Activated CD8-positive, alpha-beta T cell treated with anti-CD3 and anti-CD28 coated beads for 36 hours (primary cell): ENCODE measurements around the gene L1CAM. TPM values are rescaled to one million over a fixed set of nuclear protein-coding genes. Genes with fewer than 3 reads are reported as not detected.

Experiments
- ATAC-seq: fragments of 200-7000 bp; cut with Tn5 transposase; one replicate; pipeline ENCODE4 v1.10.0; 2021; ENCODE audit warnings: mild to moderate bottlenecking, moderate library complexity
- CTCF ChIA-PET: fragments of 350-600 bp; sonication (Branson Sonifier 250); formaldehyde crosslinking; loops from one replicate; lab custom pipeline; 2021; ENCODE audit warnings: antibody characterized with exemption; lab: Charles Lee
- POLR2A ChIA-PET: fragments of 350-600 bp; sonication (Branson Sonifier 250); formaldehyde crosslinking; loops from one replicate; lab custom pipeline; 2021; ENCODE audit warnings: antibody characterized with exemption; lab: Charles Lee
- DNase-seq: peaks from one replicate; pipeline ENCODE4 v3.0.0-alpha.2; 2020
- H3K27ac Mint-ChIP-seq: one replicate; pipeline ENCODE4 v1.8.0; 2021; ENCODE audit warnings: mild to moderate bottlenecking, mixed read lengths
- H3K27me3 Mint-ChIP-seq: one replicate; pipeline ENCODE4 v1.8.0; 2021; ENCODE audit warnings: mixed read lengths
- H3K36me3 Mint-ChIP-seq: one replicate; pipeline ENCODE4 v1.8.0; 2021; ENCODE audit warnings: low read depth, mixed read lengths
- H3K4me1 Mint-ChIP-seq: one replicate; pipeline ENCODE4 v1.8.0; 2021; ENCODE audit warnings: low read depth, mixed read lengths
- H3K4me3 Mint-ChIP-seq: one replicate; pipeline ENCODE4 v1.8.0; 2021; ENCODE audit warnings: mild to moderate bottlenecking, moderate library complexity, mixed read lengths
- H3K9me3 Mint-ChIP-seq: one replicate; pipeline ENCODE4 v1.8.0; 2021; ENCODE audit warnings: mixed read lengths
- intact Hi-C: fragments of 100-400 bp; cut with micrococcal nuclease; formaldehyde crosslinking; loops from one replicate; pipeline ENCODE4 v1.10.0; 2022
- total RNA-seq, 2 experiments: library from RNA; stranded (reverse); gene quantifications; one replicate each; pipeline ENCODE4 v1.2.3, GENCODE V29; 2021
- TF ChIP-seq, protein P1 (sequence below): fragments of 200-600 bp; IDR thresholded peaks from one replicate; pipeline ENCODE4 v1.8.0; 2022; ENCODE audit warnings: antibody characterized with exemption, mild to moderate bottlenecking

Gene L1CAM
- total RNA-seq, 2 experiments from 2014 or later = 2.1 to 2.2 TPM

GRCh38 chrX:153884136-153884535, 1.8 kb downstream of the L1CAM start:
- TF ChIP-seq, protein P1, sequence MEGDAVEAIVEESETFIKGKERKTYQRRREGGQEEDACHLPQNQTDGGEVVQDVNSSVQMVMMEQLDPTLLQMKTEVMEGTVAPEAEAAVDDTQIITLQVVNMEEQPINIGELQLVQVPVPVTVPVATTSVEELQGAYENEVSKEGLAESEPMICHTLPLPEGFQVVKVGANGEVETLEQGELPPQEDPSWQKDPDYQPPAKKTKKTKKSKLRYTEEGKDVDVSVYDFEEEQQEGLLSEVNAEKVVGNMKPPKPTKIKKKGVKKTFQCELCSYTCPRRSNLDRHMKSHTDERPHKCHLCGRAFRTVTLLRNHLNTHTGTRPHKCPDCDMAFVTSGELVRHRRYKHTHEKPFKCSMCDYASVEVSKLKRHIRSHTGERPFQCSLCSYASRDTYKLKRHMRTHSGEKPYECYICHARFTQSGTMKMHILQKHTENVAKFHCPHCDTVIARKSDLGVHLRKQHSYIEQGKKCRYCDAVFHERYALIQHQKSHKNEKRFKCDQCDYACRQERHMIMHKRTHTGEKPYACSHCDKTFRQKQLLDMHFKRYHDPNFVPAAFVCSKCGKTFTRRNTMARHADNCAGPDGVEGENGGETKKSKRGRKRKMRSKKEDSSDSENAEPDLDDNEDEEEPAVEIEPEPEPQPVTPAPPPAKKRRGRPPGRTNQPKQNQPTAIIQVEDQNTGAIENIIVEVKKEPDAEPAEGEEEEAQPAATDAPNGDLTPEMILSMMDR = no peak
- no peak for DNase-seq
- Mint-ChIP-seq H3K27me3 (peaks cover 26% of the 10 kb centered on the region), H3K4me3 (no peak overlapping the region), H3K9me3 (no peaks in the 10 kb centered on the region), H3K36me3 (no peaks in the 10 kb centered on the region), H3K4me1 (peaks cover 5% of the 10 kb centered on the region), H3K27ac (no peak overlapping the region)
- CTCF ChIA-PET = no interaction called here
- no peak for ATAC-seq
- intact Hi-C loops = no loop called here
- POLR2A ChIA-PET = interaction anchor here (1.0 kb wide), 2 partner anchors 12 to 20 kb away, joined by 3 to 4 read pairs; no protein-coding TSS in a partner anchor

DNA sequence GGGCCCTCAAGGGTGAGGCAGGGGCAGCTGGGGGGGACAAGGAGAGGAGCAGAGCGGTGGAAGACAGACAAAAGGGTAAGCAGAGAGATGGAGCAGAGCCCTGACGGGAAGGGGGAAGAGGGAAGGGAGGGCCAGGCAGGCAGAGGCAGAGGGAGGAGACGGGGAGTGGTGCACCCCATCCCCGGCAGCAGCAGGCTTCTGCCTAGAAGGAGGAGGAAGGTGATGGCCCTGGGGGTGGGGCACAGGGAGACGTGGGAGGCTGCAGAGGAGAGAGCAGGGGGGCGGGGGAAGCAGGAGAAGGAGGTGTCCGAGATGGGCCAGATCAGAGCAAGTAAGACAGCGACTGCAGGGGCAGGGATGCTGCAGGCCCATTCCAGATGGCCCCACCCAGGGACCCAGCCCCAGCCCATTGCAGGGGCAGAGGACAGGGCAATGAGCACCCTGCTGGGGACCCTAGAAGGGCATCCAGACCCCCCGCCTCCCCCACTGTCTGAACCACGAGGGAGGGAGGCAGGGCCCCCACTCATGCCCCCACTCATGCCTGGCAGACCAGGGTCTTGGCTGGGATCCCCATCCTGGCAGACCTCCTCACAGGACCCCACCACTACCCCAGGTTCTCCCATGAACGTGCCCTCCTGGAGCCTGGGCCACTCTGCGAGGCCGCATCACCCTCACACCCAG, 2.7 kb downstream of the L1CAM start:
- DNase-seq (no peak), ATAC-seq (no peak)
- no peaks in the 10 kb centered on the region for H3K9me3 Mint-ChIP-seq
- TF ChIP-seq, protein P1 = no peak
- H3K36me3 Mint-ChIP-seq = no peaks in the 10 kb centered on the region
- no peak overlapping the region for H3K27ac Mint-ChIP-seq
- ChIA-PET POLR2A (interaction anchor here (1.0 kb wide), 2 partner anchors 11 to 21 kb away, joined by 3 to 4 read pairs; no protein-coding TSS in a partner anchor), CTCF (no interaction called here)
- peaks cover 11% of the 10 kb centered on the region for H3K4me1 Mint-ChIP-seq
- H3K27me3 Mint-ChIP-seq = peaks cover 24% of the 10 kb centered on the region
- H3K4me3 Mint-ChIP-seq = no peak overlapping the region
- intact Hi-C loops = no loop called here

DNA sequence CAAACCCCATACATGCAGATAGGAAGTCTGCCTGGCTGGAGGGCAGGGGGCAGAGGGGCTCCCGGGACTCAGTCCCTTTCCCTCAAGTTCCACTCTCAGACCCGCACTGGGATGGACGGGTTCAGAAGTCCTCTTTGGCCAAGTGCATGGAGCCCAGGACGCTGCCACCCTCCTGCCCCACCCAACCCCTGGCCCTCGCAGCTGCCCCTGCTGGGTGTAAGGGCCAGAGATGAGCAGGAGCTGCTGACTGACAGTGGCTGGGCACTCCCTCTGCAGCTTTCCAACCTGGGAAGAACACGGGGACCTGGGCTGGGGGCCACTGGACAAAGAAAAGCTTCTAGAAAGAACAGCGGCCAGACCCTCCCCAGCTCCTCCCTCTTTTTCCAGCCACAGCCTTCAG, 3.4 kb downstream of the L1CAM start:
- no peaks in the 10 kb centered on the region for H3K36me3 Mint-ChIP-seq
- peaks cover 26% of the 10 kb centered on the region for H3K27me3 Mint-ChIP-seq

DNA sequence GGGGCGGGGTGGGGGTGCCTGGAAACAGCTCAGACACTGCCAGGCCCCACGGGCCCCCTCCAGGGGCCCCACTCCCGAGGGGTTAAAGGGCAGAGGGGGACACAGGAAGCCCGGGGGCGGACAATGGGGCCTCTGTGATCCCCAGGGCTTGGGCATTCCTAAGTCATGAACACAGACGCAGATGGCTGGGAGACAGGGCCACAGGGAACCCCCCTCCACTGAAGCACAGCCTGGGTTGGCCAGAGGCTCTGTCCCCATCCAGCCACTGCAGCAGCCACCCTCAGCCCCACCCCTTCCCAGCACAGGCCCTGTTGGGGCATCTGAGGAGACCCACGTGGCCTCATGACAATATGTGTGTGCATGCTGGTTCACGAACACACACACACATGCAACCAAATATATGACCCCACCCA, 3.9 kb downstream of the L1CAM start:
- CTCF ChIA-PET = no interaction called here
- DNase-seq = no peak
- Mint-ChIP-seq H3K4me1 (peaks cover 18% of the 10 kb centered on the region), H3K4me3 (no peak overlapping the region), H3K27ac (no peak overlapping the region), H3K36me3 (no peaks in the 10 kb centered on the region), H3K27me3 (peaks cover 24% of the 10 kb centered on the region), H3K9me3 (no peaks in the 10 kb centered on the region)
- intact Hi-C loops = no loop called here
- no peak for ATAC-seq
- TF ChIP-seq, protein P1 = no peak
- POLR2A ChIA-PET = no interaction called here

More for the DNA sequence above, 3.4 kb downstream of the L1CAM start:
- ChIA-PET CTCF (no interaction called here), POLR2A (no interaction called here)
- H3K9me3 Mint-ChIP-seq = no peaks in the 10 kb centered on the region
- no peak overlapping the region for H3K4me3 Mint-ChIP-seq
- peaks cover 18% of the 10 kb centered on the region for H3K4me1 Mint-ChIP-seq
- intact Hi-C loops = no loop called here
- TF ChIP-seq, protein P1 = no peak
- no peak overlapping the region for H3K27ac Mint-ChIP-seq
- DNase-seq = no peak
- ATAC-seq = no peak

- no peaks in the 10 kb centered on the region for H3K36me3 Mint-ChIP-seq
Measured at GRCh38 chrX:153881281-153881680, 4.7 kb downstream of the L1CAM start.

More at GRCh38 chrX:153881281-153881680, 4.7 kb downstream of the L1CAM start:
- ATAC-seq (no peak), DNase-seq (no peak)
- Mint-ChIP-seq H3K27ac (no peak overlapping the region), H3K27me3 (peaks cover 26% of the 10 kb centered on the region), H3K4me3 (no peak overlapping the region), H3K4me1 (peaks cover 18% of the 10 kb centered on the region), H3K9me3 (no peaks in the 10 kb centered on the region)
- TF ChIP-seq, protein P1 = no peak
- POLR2A ChIA-PET = no interaction called here
- CTCF ChIA-PET = no interaction called here
- intact Hi-C loops = no loop called here
